Astrocyte of the hippocampus (primary cell): ENCODE measurements around the gene RNF152.

ENCODE experiments used
- DNase-seq: peaks from one replicate; pipeline ENCODE4 v3.0.0; 2011; ENCODE audit warnings: low read depth, low spot score

Gene RNF152

GRCh38 chr18:61894751-61895524 lies 2.1 kb upstream of the RNF152 start:
- DNase-seq, result no peak

- peak; percentile 90 for DNase-seq
Measured at GRCh38 chr18:61893971-61894750, 1.4 kb upstream of the RNF152 start.

- peak; percentile 84 for DNase-seq
Measured at GRCh38 chr18:61893309-61893970, 633 bp upstream of the RNF152 start.

GRCh38 chr18:61891894-61892293 lies 913 bp downstream of the RNF152 start:
- no peak for DNase-seq

GRCh38 chr18:61891271-61891670 lies 1.5 kb downstream of the RNF152 start:
- no peak for DNase-seq

- DNase-seq, result no peak
Measured at GRCh38 chr18:61890344-61890743, 2.5 kb downstream of the RNF152 start.

GRCh38 chr18:61889541-61889940 lies 3.3 kb downstream of the RNF152 start:
- DNase-seq, result no peak

GRCh38 chr18:61888622-61889021 lies 4.2 kb downstream of the RNF152 start:
- no peak for DNase-seq

- no peak for DNase-seq
Measured at GRCh38 chr18:61887838-61888237, 5.0 kb downstream of the RNF152 start.

GRCh38 chr18:61883547-61883946 lies 9.3 kb downstream of the RNF152 start:
- DNase-seq, result no peak

- DNase-seq, result peak; percentile 21
Measured at GRCh38 chr18:61882296-61883004, 10.4 kb downstream of the RNF152 start.

- no peak for DNase-seq
Measured at GRCh38 chr18:61876899-61877298, 15.9 kb downstream of the RNF152 start.

GRCh38 chr18:61870151-61870550 lies 22.7 kb downstream of the RNF152 start:
- peak; percentile 20 for DNase-seq

GRCh38 chr18:61869636-61870035 lies 23.2 kb downstream of the RNF152 start:
- DNase-seq, result no peak

- no peak for DNase-seq
Measured at GRCh38 chr18:61865466-61866175, 27.2 kb downstream of the RNF152 start.

GRCh38 chr18:61861372-61861771 lies 31.4 kb downstream of the RNF152 start:
- no peak for DNase-seq

GRCh38 chr18:61860302-61860701 lies 32.5 kb downstream of the RNF152 start:
- DNase-seq, result no peak

GRCh38 chr18:61859113-61859512 lies 33.7 kb downstream of the RNF152 start:
- no peak for DNase-seq

GRCh38 chr18:61856678-61857077 lies 36.1 kb downstream of the RNF152 start:
- DNase-seq, result no peak

GRCh38 chr18:61855449-61856378 lies 37.1 kb downstream of the RNF152 start:
- no peak for DNase-seq
